A549 (cell line): ENCODE measurements around the gene BABAM1.

Experiments used
- CHD2 ChIP-seq: fragments of 150-350 bp; IDR thresholded peaks from 2 replicates; pipeline ENCODE4 v1.6.1; 2014; ENCODE audit warnings: low read length; ENCODE audit not compliant: partially characterized antibody
- CTCF ChIP-seq: fragments of >200 bp; sonication (Bioruptor Twin); formaldehyde crosslinking; IDR thresholded peaks from 3 replicates; pipeline ENCODE4 v1.5.1; 2016
- EP300 ChIP-seq, 2 experiments: fragments of >200 bp; sonication (Bioruptor Twin); formaldehyde crosslinking; IDR thresholded peaks; 2 replicates in 1 of 2; 3 replicates in 1 of 2; pipeline ENCODE4 v1.6.1; 2016 to 2017
- POLR2A ChIP-seq: IDR thresholded peaks from 2 replicates; pipeline ENCODE4 v1.6.1; 2012; ENCODE audit warnings: mild to moderate bottlenecking, low read length
- RFX5 ChIP-seq: fragments of 450-650 bp; IDR thresholded peaks from 2 replicates; pipeline ENCODE4 v1.7.1; 2014; ENCODE audit warnings: antibody characterized with exemption, mild to moderate bottlenecking, moderate library complexity
- RNF2 ChIP-seq: fragments of 200-600 bp; sonication (generic); IDR thresholded peaks from 2 replicates; pipeline ENCODE4 v1.6.1; 2016; ENCODE audit warnings: low read depth, mild to moderate bottlenecking, antibody characterized with exemption, moderate library complexity, borderline replicate concordance
- TP53 ChIP-seq: fragments of 250-450 bp; sonication (Bioruptor Pico); IDR thresholded peaks from 2 replicates; pipeline ENCODE4 v1.5.0; 2021; ENCODE audit warnings: mild to moderate bottlenecking, moderate library complexity
- TF ChIP-seq, protein P1 (sequence below): fragments of >200 bp; sonication (Bioruptor Twin); formaldehyde crosslinking; IDR thresholded peaks from 3 replicates; pipeline ENCODE4 v1.6.1; 2016

- TF ChIP-seq CHD2 (no peak), POLR2A (no peak), RNF2 (no peak), CTCF (no peak), EP300 (IDR thresholded peaks at IDR 0.05) (no peak), RFX5 (no peak), TP53 (CRISPR knock-in tag) (no peak)
- TF ChIP-seq, protein P1, sequence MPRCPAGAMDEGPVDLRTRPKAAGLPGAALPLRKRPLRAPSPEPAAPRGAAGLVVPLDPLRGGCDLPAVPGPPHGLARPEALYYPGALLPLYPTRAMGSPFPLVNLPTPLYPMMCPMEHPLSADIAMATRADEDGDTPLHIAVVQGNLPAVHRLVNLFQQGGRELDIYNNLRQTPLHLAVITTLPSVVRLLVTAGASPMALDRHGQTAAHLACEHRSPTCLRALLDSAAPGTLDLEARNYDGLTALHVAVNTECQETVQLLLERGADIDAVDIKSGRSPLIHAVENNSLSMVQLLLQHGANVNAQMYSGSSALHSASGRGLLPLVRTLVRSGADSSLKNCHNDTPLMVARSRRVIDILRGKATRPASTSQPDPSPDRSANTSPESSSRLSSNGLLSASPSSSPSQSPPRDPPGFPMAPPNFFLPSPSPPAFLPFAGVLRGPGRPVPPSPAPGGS, result no peak
Measured at GRCh38 chr19:17242431-17243208, 24.6 kb upstream of the BABAM1 start.
